ENCODE results near the gene RAD51AP2. TPM values are rescaled to one million over a fixed set of nuclear protein-coding genes. Genes with fewer than 3 reads are reported as not detected.

RAD51AP2 gene
- total and polyA plus RNA-seq, 2 of the 13 experiments (the other 11 are each of a cell fraction or from before 2014, with no cell fraction given): 0.11 to 0.12 TPM

- TF ChIP-seq, protein P1, sequence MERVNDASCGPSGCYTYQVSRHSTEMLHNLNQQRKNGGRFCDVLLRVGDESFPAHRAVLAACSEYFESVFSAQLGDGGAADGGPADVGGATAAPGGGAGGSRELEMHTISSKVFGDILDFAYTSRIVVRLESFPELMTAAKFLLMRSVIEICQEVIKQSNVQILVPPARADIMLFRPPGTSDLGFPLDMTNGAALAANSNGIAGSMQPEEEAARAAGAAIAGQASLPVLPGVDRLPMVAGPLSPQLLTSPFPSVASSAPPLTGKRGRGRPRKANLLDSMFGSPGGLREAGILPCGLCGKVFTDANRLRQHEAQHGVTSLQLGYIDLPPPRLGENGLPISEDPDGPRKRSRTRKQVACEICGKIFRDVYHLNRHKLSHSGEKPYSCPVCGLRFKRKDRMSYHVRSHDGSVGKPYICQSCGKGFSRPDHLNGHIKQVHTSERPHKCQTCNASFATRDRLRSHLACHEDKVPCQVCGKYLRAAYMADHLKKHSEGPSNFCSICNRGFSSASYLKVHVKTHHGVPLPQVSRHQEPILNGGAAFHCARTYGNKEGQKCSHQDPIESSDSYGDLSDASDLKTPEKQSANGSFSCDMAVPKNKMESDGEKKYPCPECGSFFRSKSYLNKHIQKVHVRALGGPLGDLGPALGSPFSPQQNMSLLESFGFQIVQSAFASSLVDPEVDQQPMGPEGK (CRISPR knock-in tag; IDR thresholded peaks at IDR 0.05): 0 out of 2 replicates have a peak, but pooled peaks have one; percentile 19
- TF ChIP-seq ZNF446 (CRISPR knock-in tag; IDR thresholded peaks at IDR 0.05): peak; percentile 4; the same call in 1 of the 2 replicates
- 0 out of 2 replicates have a peak, but pooled peaks have one; percentile 3 for TF ChIP-seq NR2F2 (IDR thresholded peaks at IDR 0.05; ENCODE audit: borderline replicate concordance, low read depth)
- TF ChIP-seq ATF2 (CRISPR knock-in tag; IDR thresholded peaks at IDR 0.05): no peak
- no peak for TF ChIP-seq MLXIP (CRISPR knock-in tag; IDR thresholded peaks at IDR 0.05; ENCODE audit: borderline replicate concordance)
- TF ChIP-seq, protein P2, sequence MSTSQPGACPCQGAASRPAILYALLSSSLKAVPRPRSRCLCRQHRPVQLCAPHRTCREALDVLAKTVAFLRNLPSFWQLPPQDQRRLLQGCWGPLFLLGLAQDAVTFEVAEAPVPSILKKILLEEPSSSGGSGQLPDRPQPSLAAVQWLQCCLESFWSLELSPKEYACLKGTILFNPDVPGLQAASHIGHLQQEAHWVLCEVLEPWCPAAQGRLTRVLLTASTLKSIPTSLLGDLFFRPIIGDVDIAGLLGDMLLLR (CRISPR knock-in tag; IDR thresholded peaks at IDR 0.05): 0 out of 2 replicates have a peak, but pooled peaks have one; percentile 12
- no peak for TF ChIP-seq FOXO1 (CRISPR knock-in tag; IDR thresholded peaks at IDR 0.05)
- no peak for TF ChIP-seq ZNF337 (CRISPR knock-in tag; IDR thresholded peaks at IDR 0.05; ENCODE audit: borderline replicate concordance, low read depth)
- TF ChIP-seq, protein P3, sequence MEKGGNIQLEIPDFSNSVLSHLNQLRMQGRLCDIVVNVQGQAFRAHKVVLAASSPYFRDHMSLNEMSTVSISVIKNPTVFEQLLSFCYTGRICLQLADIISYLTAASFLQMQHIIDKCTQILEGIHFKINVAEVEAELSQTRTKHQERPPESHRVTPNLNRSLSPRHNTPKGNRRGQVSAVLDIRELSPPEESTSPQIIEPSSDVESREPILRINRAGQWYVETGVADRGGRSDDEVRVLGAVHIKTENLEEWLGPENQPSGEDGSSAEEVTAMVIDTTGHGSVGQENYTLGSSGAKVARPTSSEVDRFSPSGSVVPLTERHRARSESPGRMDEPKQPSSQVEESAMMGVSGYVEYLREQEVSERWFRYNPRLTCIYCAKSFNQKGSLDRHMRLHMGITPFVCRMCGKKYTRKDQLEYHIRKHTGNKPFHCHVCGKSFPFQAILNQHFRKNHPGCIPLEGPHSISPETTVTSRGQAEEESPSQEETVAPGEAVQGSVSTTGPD (CRISPR knock-in tag; IDR thresholded peaks at IDR 0.05): peak; percentile 65; the same call in 1 of the 2 replicates
- TF ChIP-seq RBM22 (optimal IDR thresholded peaks at IDR 0.05; ENCODE audit: low read length): peak; percentile 12
- no peak for TF ChIP-seq ERF (CRISPR knock-in tag; IDR thresholded peaks at IDR 0.05)
- TF ChIP-seq ZNF7 (CRISPR knock-in tag; IDR thresholded peaks at IDR 0.05): no peak
- no peak for TF ChIP-seq ZNF205 (CRISPR knock-in tag; IDR thresholded peaks at IDR 0.05)
- no peak for TF ChIP-seq TAF15 (IDR thresholded peaks at IDR 0.05; ENCODE audit: low read depth, low read length, poor library complexity, severe bottlenecking)
- no peak for TF ChIP-seq SMARCE1 (IDR thresholded peaks at IDR 0.05; ENCODE audit: borderline replicate concordance)
- TF ChIP-seq, protein P4, sequence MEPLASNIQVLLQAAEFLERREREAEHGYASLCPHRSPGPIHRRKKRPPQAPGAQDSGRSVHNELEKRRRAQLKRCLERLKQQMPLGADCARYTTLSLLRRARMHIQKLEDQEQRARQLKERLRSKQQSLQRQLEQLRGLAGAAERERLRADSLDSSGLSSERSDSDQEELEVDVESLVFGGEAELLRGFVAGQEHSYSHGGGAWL (CRISPR knock-in tag; IDR thresholded peaks at IDR 0.05): no peak
- peak; percentile 46 for TF ChIP-seq POLR2G (IDR thresholded peaks at IDR 0.05; ENCODE audit: low read depth, low read length)
- no peak for TF ChIP-seq ZNF670 (CRISPR knock-in tag; IDR thresholded peaks at IDR 0.05; ENCODE audit: borderline replicate concordance)
- 0 out of 2 replicates have a peak, but pooled peaks have one; percentile 10 for TF ChIP-seq ZNF20 (CRISPR knock-in tag; IDR thresholded peaks at IDR 0.05)
These were observed 21.4 kb upstream of the RAD51AP2 start (continued) for GRCh38 chr2:17539611-17540092.

Data from HepG2 (cell line).